HG03045 (cell line): Measurements from ENCODE around the gene MRPS23.

ENCODE experiments used
- ATAC-seq: cut with Tn5 transposase; IDR thresholded peaks from one replicate; pipeline ENCODE4 v1.9.1; 2021; ENCODE audit warnings: mild to moderate bottlenecking, moderate library complexity; ENCODE audit not compliant: unreplicated experiment

The MRPS23 gene

GRCh38 chr17:57803021-57803420 lies 46.8 kb downstream of the MRPS23 start:
- ATAC-seq = no peak

DNA sequence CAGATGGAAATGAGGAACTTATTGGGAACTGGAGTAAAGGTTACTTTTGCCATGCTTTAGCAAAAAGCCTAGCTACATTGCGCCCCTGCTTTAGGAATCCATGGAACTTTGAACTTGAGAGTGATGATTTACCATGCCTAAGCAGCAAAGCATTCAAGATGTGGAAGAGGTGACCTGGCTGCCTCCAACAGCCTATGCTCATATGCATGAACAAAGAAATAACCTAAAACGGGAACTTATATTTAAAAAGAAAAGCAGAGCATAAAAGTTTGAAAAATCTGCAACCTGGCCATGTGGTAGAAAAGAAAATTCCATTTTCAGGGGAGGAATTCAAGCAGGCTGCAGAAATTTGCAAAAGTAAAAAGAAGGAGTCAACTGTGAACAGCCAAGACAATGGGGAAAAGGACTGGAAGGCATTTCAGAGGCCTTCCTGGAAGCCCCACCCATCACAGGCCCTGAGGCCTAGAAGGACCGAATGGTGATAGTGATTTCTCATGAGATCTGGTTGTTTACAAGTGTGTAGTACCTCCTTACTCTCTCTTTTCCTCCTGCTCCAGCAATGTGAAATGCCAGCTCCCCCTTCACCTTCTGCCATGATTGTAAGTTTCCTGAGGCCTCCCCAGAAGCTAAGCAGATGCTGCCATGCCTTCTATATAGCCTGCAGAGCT lies 48.7 kb downstream of the MRPS23 start:
- ATAC-seq = no peak

- no peak for ATAC-seq
These were observed 55.0 kb downstream of the MRPS23 start for GRCh38 chr17:57794841-57795240.

DNA sequence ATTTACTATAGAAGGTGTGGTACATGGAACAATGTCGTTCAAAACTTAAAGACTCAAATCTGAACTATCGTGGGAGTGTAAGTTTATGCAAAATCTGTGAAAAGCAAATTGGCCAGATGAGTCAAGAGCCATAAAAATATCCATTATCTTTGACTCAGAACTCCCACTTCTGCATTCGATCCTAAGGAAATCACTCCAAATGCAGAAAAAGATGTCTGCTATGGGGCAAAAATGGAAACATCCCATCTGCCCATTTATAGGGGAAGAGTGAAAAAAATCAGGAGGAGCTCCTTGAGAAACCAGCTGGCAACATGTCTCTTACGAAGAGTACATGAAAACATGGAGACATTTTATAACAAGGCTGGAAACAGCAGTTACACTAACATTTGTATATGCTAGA lies 61.1 kb downstream of the MRPS23 start:
- no peak for ATAC-seq

GRCh38 chr17:57785022-57785421 lies 64.8 kb downstream of the MRPS23 start:
- ATAC-seq = no peak
